ENCODE results near the gene MLH3. TPM values are rescaled to one million over a fixed set of nuclear protein-coding genes. Genes with fewer than 3 reads are reported as not detected.

MLH3 gene
- total and polyA plus RNA-seq, 2 experiments from 2014 or later = 10.7 to 14.7 TPM

DNA sequence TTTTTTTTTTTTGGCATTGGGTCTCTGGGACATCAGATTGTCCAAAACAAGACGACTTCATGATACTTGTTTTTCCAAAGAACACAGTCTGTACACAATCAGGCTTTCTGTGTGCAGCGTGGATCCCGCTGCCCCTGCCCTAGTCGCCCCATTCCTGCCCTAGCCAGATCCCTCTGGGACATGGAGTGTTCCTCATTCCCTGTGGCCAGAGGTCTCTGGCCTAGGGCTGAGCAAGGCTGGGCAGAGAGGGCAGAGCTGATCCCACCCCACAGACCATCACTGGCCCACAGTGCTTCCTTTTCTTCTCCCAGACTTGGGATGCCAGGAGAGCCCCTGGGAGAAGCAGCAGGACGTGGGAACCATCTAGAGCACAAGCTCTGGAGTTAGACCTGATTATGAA is 69.4 kb downstream of the MLH3 start:
- peaks cover 12% of the 10 kb centered on the region for H3K27me3 Mint-ChIP-seq (ENCODE audit: insufficient read depth, low read depth, poor library complexity)
- no peaks in the 10 kb centered on the region for H3K9me2 ChIP-seq (ENCODE audit: insufficient read depth)
- peaks cover 8% of the 10 kb centered on the region; the same call in 1 of the 2 replicates for H3F3A ChIP-seq (replicated peaks; ENCODE audit: low read depth)
- no peak overlapping the region for H3K27ac Mint-ChIP-seq
- H2AFZ ChIP-seq = peak overlapping the region; percentile 94
- peaks cover 30% of the 10 kb centered on the region for H3K4me1 ChIP-seq (ENCODE audit: insufficient read depth)
- H3K4me3 Mint-ChIP-seq = no peak overlapping the region
- H3K4me2 ChIP-seq = no peak overlapping the region
- H3K36me3 Mint-ChIP-seq (ENCODE audit: low read depth) = no peaks in the 10 kb centered on the region
- H3K36me3 ChIP-seq (ENCODE audit: insufficient read depth) = no peaks in the 10 kb centered on the region
- no peaks in the 10 kb centered on the region for H4K20me1 ChIP-seq (replicated peaks; ENCODE audit: insufficient read depth)
- no peaks in the 10 kb centered on the region for H3K79me2 ChIP-seq (replicated peaks; ENCODE audit: insufficient read depth)
- no peak overlapping the region for H3K27ac ChIP-seq (ENCODE audit: low read depth)
- DNase-seq (ENCODE audit: low spot score) (no peak), ATAC-seq (no peak)
- H3K4me3 ChIP-seq = no peak overlapping the region
- H3K27me3 ChIP-seq (ENCODE audit: insufficient read depth) = no peaks in the 10 kb centered on the region
- H3K9me3 Mint-ChIP-seq = no peaks in the 10 kb centered on the region; the same call in 2 of the 3 replicates
- no peak for TF ChIP-seq ZNF114 (CRISPR knock-in tag; IDR thresholded peaks at IDR 0.05)
- no peak for TF ChIP-seq JUNB (IDR thresholded peaks at IDR 0.05; ENCODE audit: unreplicated experiment)
- H3K4me1 Mint-ChIP-seq = peaks cover 42% of the 10 kb centered on the region

DNA sequence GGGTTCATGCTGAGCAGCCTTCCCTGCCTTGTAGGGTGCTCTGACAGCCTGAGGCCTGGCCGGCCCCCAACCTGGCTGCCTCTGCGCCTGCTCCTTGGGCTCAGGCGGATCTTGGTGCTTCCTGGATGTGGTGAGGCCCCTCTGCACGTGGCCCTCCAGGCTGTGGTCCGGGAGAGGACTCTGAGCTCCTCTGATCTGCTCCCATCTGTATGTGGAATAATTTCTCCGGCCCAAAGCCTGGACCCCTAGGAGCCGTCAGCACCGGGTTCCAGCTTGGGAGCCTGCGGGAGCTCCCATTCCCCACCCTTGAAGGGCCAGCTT is 69.8 kb downstream of the MLH3 start:
- no peak for TF ChIP-seq ZNF114 (CRISPR knock-in tag; IDR thresholded peaks at IDR 0.05)
- TF ChIP-seq, protein P1, sequence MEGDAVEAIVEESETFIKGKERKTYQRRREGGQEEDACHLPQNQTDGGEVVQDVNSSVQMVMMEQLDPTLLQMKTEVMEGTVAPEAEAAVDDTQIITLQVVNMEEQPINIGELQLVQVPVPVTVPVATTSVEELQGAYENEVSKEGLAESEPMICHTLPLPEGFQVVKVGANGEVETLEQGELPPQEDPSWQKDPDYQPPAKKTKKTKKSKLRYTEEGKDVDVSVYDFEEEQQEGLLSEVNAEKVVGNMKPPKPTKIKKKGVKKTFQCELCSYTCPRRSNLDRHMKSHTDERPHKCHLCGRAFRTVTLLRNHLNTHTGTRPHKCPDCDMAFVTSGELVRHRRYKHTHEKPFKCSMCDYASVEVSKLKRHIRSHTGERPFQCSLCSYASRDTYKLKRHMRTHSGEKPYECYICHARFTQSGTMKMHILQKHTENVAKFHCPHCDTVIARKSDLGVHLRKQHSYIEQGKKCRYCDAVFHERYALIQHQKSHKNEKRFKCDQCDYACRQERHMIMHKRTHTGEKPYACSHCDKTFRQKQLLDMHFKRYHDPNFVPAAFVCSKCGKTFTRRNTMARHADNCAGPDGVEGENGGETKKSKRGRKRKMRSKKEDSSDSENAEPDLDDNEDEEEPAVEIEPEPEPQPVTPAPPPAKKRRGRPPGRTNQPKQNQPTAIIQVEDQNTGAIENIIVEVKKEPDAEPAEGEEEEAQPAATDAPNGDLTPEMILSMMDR (conservative IDR thresholded peaks at IDR 0.05; ENCODE audit: low read depth in 2 of 2) = no peak
- TF ChIP-seq, protein P2, sequence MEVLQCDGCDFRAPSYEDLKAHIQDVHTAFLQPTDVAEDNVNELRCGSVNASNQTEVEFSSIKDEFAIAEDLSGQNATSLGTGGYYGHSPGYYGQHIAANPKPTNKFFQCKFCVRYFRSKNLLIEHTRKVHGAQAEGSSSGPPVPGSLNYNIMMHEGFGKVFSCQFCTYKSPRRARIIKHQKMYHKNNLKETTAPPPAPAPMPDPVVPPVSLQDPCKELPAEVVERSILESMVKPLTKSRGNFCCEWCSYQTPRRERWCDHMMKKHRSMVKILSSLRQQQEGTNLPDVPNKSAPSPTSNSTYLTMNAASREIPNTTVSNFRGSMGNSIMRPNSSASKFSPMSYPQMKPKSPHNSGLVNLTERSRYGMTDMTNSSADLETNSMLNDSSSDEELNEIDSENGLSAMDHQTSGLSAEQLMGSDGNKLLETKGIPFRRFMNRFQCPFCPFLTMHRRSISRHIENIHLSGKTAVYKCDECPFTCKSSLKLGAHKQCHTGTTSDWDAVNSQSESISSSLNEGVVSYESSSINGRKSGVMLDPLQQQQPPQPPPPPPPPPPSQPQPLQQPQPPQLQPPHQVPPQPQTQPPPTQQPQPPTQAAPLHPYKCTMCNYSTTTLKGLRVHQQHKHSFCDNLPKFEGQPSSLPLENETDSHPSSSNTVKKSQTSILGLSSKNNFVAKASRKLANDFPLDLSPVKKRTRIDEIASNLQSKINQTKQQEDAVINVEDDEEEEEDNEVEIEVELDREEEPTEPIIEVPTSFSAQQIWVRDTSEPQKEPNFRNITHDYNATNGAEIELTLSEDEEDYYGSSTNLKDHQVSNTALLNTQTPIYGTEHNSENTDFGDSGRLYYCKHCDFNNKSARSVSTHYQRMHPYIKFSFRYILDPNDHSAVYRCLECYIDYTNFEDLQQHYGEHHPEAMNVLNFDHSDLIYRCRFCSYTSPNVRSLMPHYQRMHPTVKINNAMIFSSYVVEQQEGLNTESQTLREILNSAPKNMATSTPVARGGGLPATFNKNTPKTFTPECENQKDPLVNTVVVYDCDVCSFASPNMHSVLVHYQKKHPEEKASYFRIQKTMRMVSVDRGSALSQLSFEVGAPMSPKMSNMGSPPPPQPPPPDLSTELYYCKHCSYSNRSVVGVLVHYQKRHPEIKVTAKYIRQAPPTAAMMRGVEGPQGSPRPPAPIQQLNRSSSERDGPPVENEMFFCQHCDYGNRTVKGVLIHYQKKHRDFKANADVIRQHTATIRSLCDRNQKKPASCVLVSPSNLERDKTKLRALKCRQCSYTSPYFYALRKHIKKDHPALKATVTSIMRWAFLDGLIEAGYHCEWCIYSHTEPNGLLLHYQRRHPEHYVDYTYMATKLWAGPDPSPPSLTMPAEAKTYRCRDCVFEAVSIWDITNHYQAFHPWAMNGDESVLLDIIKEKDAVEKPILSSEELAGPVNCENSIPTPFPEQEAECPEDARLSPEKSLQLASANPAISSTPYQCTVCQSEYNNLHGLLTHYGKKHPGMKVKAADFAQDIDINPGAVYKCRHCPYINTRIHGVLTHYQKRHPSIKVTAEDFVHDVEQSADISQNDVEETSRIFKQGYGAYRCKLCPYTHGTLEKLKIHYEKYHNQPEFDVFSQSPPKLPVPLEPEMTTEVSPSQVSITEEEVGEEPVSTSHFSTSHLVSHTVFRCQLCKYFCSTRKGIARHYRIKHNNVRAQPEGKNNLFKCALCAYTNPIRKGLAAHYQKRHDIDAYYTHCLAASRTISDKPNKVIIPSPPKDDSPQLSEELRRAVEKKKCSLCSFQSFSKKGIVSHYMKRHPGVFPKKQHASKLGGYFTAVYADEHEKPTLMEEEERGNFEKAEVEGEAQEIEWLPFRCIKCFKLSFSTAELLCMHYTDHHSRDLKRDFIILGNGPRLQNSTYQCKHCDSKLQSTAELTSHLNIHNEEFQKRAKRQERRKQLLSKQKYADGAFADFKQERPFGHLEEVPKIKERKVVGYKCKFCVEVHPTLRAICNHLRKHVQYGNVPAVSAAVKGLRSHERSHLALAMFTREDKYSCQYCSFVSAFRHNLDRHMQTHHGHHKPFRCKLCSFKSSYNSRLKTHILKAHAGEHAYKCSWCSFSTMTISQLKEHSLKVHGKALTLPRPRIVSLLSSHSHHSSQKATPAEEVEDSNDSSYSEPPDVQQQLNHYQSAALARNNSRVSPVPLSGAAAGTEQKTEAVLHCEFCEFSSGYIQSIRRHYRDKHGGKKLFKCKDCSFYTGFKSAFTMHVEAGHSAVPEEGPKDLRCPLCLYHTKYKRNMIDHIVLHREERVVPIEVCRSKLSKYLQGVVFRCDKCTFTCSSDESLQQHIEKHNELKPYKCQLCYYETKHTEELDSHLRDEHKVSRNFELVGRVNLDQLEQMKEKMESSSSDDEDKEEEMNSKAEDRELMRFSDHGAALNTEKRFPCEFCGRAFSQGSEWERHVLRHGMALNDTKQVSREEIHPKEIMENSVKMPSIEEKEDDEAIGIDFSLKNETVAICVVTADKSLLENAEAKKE (CRISPR knock-in tag; IDR thresholded peaks at IDR 0.05) = no peak
- TF ChIP-seq EZH2phosphoT487 (IDR thresholded peaks at IDR 0.05; ENCODE audit: unreplicated experiment) = no peak
- TF ChIP-seq CREB1 (CRISPR knock-in tag; IDR thresholded peaks at IDR 0.05; ENCODE audit: low read depth) = no peak
- no peak for TF ChIP-seq POLR2AphosphoS5 (IDR thresholded peaks at IDR 0.05; ENCODE audit: low read depth)
- TF ChIP-seq EZH2 (IDR thresholded peaks at IDR 0.05; ENCODE audit: low read depth, unreplicated experiment) = no peak
- no peak for DNase-seq (ENCODE audit: low spot score)
- H2AFZ ChIP-seq = peak overlapping the region; percentile 94
- peaks cover 8% of the 10 kb centered on the region; the same call in 1 of the 2 replicates for H3F3A ChIP-seq (replicated peaks; ENCODE audit: low read depth)
- no peak overlapping the region for H3K4me2 ChIP-seq
- no peak for ATAC-seq
- H3K9me2 ChIP-seq (ENCODE audit: insufficient read depth) = no peaks in the 10 kb centered on the region
- H3K27me3 Mint-ChIP-seq (ENCODE audit: insufficient read depth, low read depth, poor library complexity) = peaks cover 12% of the 10 kb centered on the region
- H3K27ac Mint-ChIP-seq = no peak overlapping the region
- no peaks in the 10 kb centered on the region for H4K20me1 ChIP-seq (replicated peaks; ENCODE audit: insufficient read depth)
- no peaks in the 10 kb centered on the region for H3K36me3 Mint-ChIP-seq (ENCODE audit: low read depth)
- H3K4me1 ChIP-seq (ENCODE audit: insufficient read depth) = peaks cover 30% of the 10 kb centered on the region
- no peaks in the 10 kb centered on the region for H3K36me3 ChIP-seq (ENCODE audit: insufficient read depth)
- H3K27me3 ChIP-seq (ENCODE audit: insufficient read depth) = no peaks in the 10 kb centered on the region
- peaks cover 42% of the 10 kb centered on the region for H3K4me1 Mint-ChIP-seq
- no peak overlapping the region for H3K27ac ChIP-seq (ENCODE audit: low read depth)
- H3K4me3 Mint-ChIP-seq = no peak overlapping the region
- H3K9me3 Mint-ChIP-seq = no peaks in the 10 kb centered on the region; the same call in 2 of the 3 replicates
- H3K4me3 ChIP-seq = no peak overlapping the region
- no peaks in the 10 kb centered on the region for H3K79me2 ChIP-seq (replicated peaks; ENCODE audit: insufficient read depth)
